Heart left ventricle (tissue), 13 donors: ENCODE measurements around the gene PDXK.

ENCODE experiments used
- CTCF ChIP-seq, 12 donors: fragments of 200-600 bp; sonication (generic) in 4 of 12; IDR thresholded peaks; one replicate each; pipeline versions ENCODE4 v1.5.0 to v1.8.0; 2018 to 2022; ENCODE audit warnings: antibody characterized with exemption in 12 of 12, mild to moderate bottlenecking in 5 of 12
- POLR2A ChIP-seq, 2 donors: fragments of 450-650 bp; IDR thresholded peaks; one replicate each; pipeline ENCODE4 v1.6.1; 2017; ENCODE audit warnings: antibody characterized with exemption in 2 of 2, mild to moderate bottlenecking in 2 of 2, moderate library complexity in 2 of 2
- donor health status: ischemic (EF 13 %, LVEDD 7.1; RV severe dilation, severe dysfunction).
- donor health status: DM: no; HTN: yes; CAD: no.
- donor health status: DM: no; HTN: no; CAD: no.
- donor health status: ischemic (EF 25% LVEDD 6.9; RV normal size, moderate dysfunction).
- donor health status: ischemic (EF 25% LVEDD 5.7; RV mildly dilated, moderate dysfunction).
- donor health status: ischemic (EF 35%, LVEDD 5.7; RV mildly dilated, moderate dysfunction).
- donor health status: nonischemic (EF 11% LVEDD 7.7; RV severe dilation, severe dysfunction).
- donor health status: DM: yes; HTN: yes; CAD: no.
- donor health status: PGD.
- donor health status: ischemic (EF 29% LVEDD 5.4; RV normal size, mild dysfunction).
- donor health status: nonischemic (EF 23%, LVEDD 6.1; RV moderate dilation, normal function).

GRCh38 chr21:43708745-43709381 is 10.1 kb upstream of the PDXK start:
- TF ChIP-seq CTCF (IDR thresholded peaks at IDR 0.05) (no peak), POLR2A (IDR thresholded peaks at IDR 0.05) (no peak)
